Sigmoid colon (tissue), 4 donors: ENCODE results near the gene SUSD3.

Experiments used
- CTCF ChIP-seq, 4 experiments: fragments of 450-650 bp in 3 of 4; fragments of 200-600 bp in 1 of 4; IDR thresholded peaks; one replicate each; pipeline ENCODE4 v1.5.1; 2016 to 2019; ENCODE audit warnings: antibody characterized with exemption in 4 of 4, mild to moderate bottlenecking in 3 of 4, moderate library complexity in 2 of 4
- POLR2A ChIP-seq, 2 donors: fragments of 450-650 bp; IDR thresholded peaks; one replicate each; pipeline ENCODE4 v1.6.1; 2016; ENCODE audit warnings: antibody characterized with exemption in 2 of 2, mild to moderate bottlenecking in 2 of 2, moderate library complexity in 2 of 2
- POLR2AphosphoS5 ChIP-seq, 4 donors: sonication (generic); formaldehyde crosslinking; IDR thresholded peaks; one replicate each; pipeline ENCODE4 v1.6.1; 2017; ENCODE audit warnings: antibody characterized with exemption in 4 of 4

GRCh38 chr9:93012963-93013855, 45.3 kb upstream of the SUSD3 start:
- TF ChIP-seq CTCF (IDR thresholded peaks at IDR 0.05) (no peak), POLR2A (IDR thresholded peaks at IDR 0.05) (no peak), POLR2AphosphoS5 (IDR thresholded peaks at IDR 0.05) (no peak)
